ENCODE results near the gene RANGAP1.

DNA sequence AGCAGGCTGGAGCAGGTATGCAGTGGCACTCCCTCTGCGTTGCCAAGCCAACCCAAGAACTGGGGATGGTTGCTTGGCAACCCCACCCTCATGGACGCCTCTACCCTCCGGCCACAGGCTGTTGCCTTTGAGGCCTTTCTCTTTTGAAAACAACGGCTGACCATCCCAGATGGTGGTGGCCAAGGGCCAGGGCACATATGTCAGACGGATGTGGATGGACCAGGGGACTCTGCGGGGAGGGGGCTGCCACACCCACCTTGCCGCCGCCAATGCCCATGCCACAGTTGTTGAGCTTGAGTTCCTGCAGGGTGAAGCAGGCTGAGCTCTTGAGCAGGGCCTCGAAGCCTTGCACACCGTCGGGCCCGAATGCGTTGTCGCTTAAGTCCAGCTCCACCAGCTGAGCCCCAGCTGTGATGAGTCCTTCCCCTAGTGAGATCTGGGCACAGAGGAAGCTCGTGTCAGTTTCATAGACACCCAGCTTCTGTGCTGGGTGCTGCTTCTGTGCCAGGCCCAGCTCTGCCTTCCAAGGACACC, 21.5 kb downstream of the RANGAP1 start:
- TF ChIP-seq, protein P1, sequence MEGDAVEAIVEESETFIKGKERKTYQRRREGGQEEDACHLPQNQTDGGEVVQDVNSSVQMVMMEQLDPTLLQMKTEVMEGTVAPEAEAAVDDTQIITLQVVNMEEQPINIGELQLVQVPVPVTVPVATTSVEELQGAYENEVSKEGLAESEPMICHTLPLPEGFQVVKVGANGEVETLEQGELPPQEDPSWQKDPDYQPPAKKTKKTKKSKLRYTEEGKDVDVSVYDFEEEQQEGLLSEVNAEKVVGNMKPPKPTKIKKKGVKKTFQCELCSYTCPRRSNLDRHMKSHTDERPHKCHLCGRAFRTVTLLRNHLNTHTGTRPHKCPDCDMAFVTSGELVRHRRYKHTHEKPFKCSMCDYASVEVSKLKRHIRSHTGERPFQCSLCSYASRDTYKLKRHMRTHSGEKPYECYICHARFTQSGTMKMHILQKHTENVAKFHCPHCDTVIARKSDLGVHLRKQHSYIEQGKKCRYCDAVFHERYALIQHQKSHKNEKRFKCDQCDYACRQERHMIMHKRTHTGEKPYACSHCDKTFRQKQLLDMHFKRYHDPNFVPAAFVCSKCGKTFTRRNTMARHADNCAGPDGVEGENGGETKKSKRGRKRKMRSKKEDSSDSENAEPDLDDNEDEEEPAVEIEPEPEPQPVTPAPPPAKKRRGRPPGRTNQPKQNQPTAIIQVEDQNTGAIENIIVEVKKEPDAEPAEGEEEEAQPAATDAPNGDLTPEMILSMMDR (IDR thresholded peaks at IDR 0.05) = no peak
- no peak for TF ChIP-seq POLR2A (IDR thresholded peaks at IDR 0.05)

Data from right lobe of liver (tissue), 4 donors.